ENCODE results near the gene ZC3H10. TPM values are rescaled to one million over a fixed set of nuclear protein-coding genes. Genes with fewer than 3 reads are reported as not detected.

The ZC3H10 gene
- total RNA-seq, 6 experiments from 2014 or later: 3.3 to 4.7 (median 3.8) TPM

GRCh38 chr12:56141946-56142784 is 24.1 kb downstream of the ZC3H10 start:
- no peak overlapping the region for H3K4me3 Mint-ChIP-seq
- no peak for DNase-seq
- H3K27me3 Mint-ChIP-seq (ENCODE audit: insufficient read depth): no peaks in the 10 kb centered on the region; the same call in 1 of the 2 replicates
- no peaks in the 10 kb centered on the region for H3K9me3 Mint-ChIP-seq
- H3K4me1 Mint-ChIP-seq (ENCODE audit: low read depth): peaks cover 7% of the 10 kb centered on the region
- H3K27ac Mint-ChIP-seq: no peak overlapping the region
- H3K36me3 Mint-ChIP-seq (ENCODE audit: low read depth): peaks cover 47% of the 10 kb centered on the region
- TF ChIP-seq CTCF (IDR thresholded peaks at IDR 0.05): no peak

GRCh38 chr12:56143217-56143616 is 25.2 kb downstream of the ZC3H10 start:
- Mint-ChIP-seq H3K9me3 (no peaks in the 10 kb centered on the region), H3K27me3 (ENCODE audit: insufficient read depth) (no peaks in the 10 kb centered on the region; the same call in 1 of the 2 replicates), H3K4me3 (no peak overlapping the region), H3K4me1 (ENCODE audit: low read depth) (peaks cover 7% of the 10 kb centered on the region), H3K27ac (no peak overlapping the region; the same call in 1 of the 2 replicates), H3K36me3 (ENCODE audit: low read depth) (peaks cover 46% of the 10 kb centered on the region)
- DNase-seq: no peak
- TF ChIP-seq CTCF (IDR thresholded peaks at IDR 0.05): no peak

GRCh38 chr12:56143870-56144269 is 25.8 kb downstream of the ZC3H10 start:
- Mint-ChIP-seq H3K27me3 (ENCODE audit: insufficient read depth) (no peaks in the 10 kb centered on the region; the same call in 1 of the 2 replicates), H3K9me3 (no peaks in the 10 kb centered on the region), H3K4me3 (no peak overlapping the region), H3K27ac (no peak overlapping the region), H3K4me1 (ENCODE audit: low read depth) (peaks cover 7% of the 10 kb centered on the region), H3K36me3 (ENCODE audit: low read depth) (peaks cover 40% of the 10 kb centered on the region)
- no peak for TF ChIP-seq CTCF (IDR thresholded peaks at IDR 0.05)
- DNase-seq: no peak

- Mint-ChIP-seq H3K9me3 (no peaks in the 10 kb centered on the region), H3K27ac (no peak overlapping the region), H3K4me3 (no peak overlapping the region), H3K27me3 (ENCODE audit: insufficient read depth) (no peaks in the 10 kb centered on the region; the same call in 1 of the 2 replicates), H3K36me3 (ENCODE audit: low read depth) (peaks cover 35% of the 10 kb centered on the region), H3K4me1 (ENCODE audit: low read depth) (peaks cover 10% of the 10 kb centered on the region)
- TF ChIP-seq CTCF (IDR thresholded peaks at IDR 0.05): no peak
- no peak for DNase-seq
Observed at GRCh38 chr12:56145217-56145616, 27.2 kb downstream of the ZC3H10 start.

- DNase-seq: no peak
- Mint-ChIP-seq H3K27ac (no peak overlapping the region), H3K9me3 (no peaks in the 10 kb centered on the region), H3K27me3 (ENCODE audit: insufficient read depth) (peaks cover 2% of the 10 kb centered on the region), H3K4me1 (ENCODE audit: low read depth) (peaks cover 25% of the 10 kb centered on the region), H3K4me3 (no peak overlapping the region), H3K36me3 (ENCODE audit: low read depth) (peaks cover 24% of the 10 kb centered on the region)
- TF ChIP-seq CTCF (IDR thresholded peaks at IDR 0.05): no peak
Observed at GRCh38 chr12:56146492-56147460, 28.7 kb downstream of the ZC3H10 start.
